ENCODE data around the gene ALDH2.
"Not testable (repeated sequence)": the region's sequence is repeated elsewhere in the genome, so short reads cannot be mapped to it uniquely, and the experiment has no call there.

The ALDH2 gene

DNA sequence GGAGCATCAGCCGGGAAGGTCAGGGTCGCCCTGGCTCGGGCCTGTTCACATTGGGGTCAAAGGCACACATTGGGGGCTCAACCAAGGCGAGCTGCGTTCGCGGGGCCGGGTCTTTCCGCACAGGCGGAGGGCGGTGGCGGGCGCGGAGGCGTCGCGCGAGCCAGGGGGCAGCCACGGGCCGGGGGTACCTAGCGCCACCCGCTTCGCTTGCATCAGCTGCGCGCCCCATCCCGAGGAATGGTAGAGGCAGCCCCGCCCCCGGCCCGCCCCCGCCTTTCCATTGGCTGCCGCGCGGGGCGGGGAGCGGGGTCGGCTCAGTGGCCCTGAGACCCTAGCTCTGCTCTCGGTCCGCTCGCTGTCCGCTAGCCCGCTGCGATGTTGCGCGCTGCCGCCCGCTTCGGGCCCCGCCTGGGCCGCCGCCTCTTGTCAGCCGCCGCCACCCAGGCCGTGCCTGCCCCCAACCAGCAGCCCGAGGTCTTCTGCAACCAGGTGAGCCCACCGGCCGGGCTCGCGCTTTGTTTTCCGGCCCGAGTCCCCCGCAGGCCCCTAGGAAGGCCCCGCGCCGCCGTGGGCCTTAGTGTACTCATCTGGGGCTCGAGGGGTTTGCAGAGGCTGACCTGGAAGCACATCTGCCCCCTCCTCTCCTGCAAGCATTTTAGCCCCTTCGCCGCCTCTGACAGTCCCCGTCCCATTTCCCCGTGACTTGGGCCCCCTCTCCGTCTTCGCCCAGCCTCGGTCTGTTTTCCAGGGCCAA, at the start of gene ALDH2:
ALDH2 (plus strand) TSS at position 326 of the 754 bp plus-strand sequence; CDS start at position 376, 50 bp downstream.
- Histone ChIP-seq H3K27ac (ENCODE audit: low read length) (peak within 1 kb of the TSS; percentile 87), H3K27me3 (ENCODE audit: control insufficient read depth in 1 of 2, insufficient read depth in 2 of 2, low read length in 2 of 2) (no peaks in the 10 kb centered on the region), H3K4me1 (ENCODE audit: control insufficient read depth, insufficient read depth, low read length) (peaks cover 47% of the 10 kb centered on the region), H3K36me3 (ENCODE audit: control insufficient read depth in 2 of 2, insufficient read depth in 2 of 2, low read length in 2 of 2) (no peaks in the 10 kb centered on the region), H3K4me3 (ENCODE audit: low read length in 2 of 2) (peak within 1 kb of the TSS; percentile 76 to 93), H3K9me3 (ENCODE audit: control insufficient read depth in 2 of 2, low read length in 2 of 2) (no peaks in the 10 kb centered on the region), H3K9ac (ENCODE audit: low read length in 2 of 2) (peak within 1 kb of the TSS; percentile 46 to 90)

GRCh38 chr12:111719316-111719715, 47.4 kb upstream of the ALDH2 start:
- H3K27me3 ChIP-seq (ENCODE audit: control insufficient read depth in 1 of 2, insufficient read depth in 2 of 2, low read length in 2 of 2); H3K9me3 ChIP-seq (ENCODE audit: control insufficient read depth in 2 of 2, low read length in 2 of 2); H3K9ac ChIP-seq (ENCODE audit: low read length in 2 of 2); H3K27ac ChIP-seq (ENCODE audit: low read length); H3K4me3 ChIP-seq (ENCODE audit: low read length in 2 of 2): not testable (repeated sequence)
- Histone ChIP-seq H3K36me3 (ENCODE audit: control insufficient read depth in 2 of 2, insufficient read depth in 2 of 2, low read length in 2 of 2) (peaks cover 0 to 11% of the 10 kb centered on the region in 2 donors), H3K4me1 (ENCODE audit: control insufficient read depth, insufficient read depth, low read length) (peaks cover 16% of the 10 kb centered on the region)

- no peaks in the 10 kb centered on the region for H3K27me3 ChIP-seq (ENCODE audit: control insufficient read depth in 1 of 2, insufficient read depth in 2 of 2, low read length in 2 of 2)
- no peak overlapping the region for H3K9ac ChIP-seq (ENCODE audit: low read length in 2 of 2)
- no peaks in the 10 kb centered on the region for H3K9me3 ChIP-seq (ENCODE audit: control insufficient read depth in 2 of 2, low read length in 2 of 2)
- no peak overlapping the region for H3K27ac ChIP-seq (ENCODE audit: low read length)
- H3K4me3 ChIP-seq (ENCODE audit: low read length in 2 of 2) = no peak overlapping the region
- peaks cover 10% of the 10 kb centered on the region for H3K4me1 ChIP-seq (ENCODE audit: control insufficient read depth, insufficient read depth, low read length)
- H3K36me3 ChIP-seq (ENCODE audit: control insufficient read depth in 2 of 2, insufficient read depth in 2 of 2, low read length in 2 of 2) = peaks cover 0 to 11% of the 10 kb centered on the region in 2 donors
Measured at GRCh38 chr12:111720457-111720856, 46.3 kb upstream of the ALDH2 start.

GRCh38 chr12:111723646-111724360, 42.9 kb upstream of the ALDH2 start:
- not testable (repeated sequence) for H3K4me3 ChIP-seq (ENCODE audit: low read length in 2 of 2); H3K9me3 ChIP-seq (ENCODE audit: control insufficient read depth in 2 of 2, low read length in 2 of 2); H3K27ac ChIP-seq (ENCODE audit: low read length); H3K9ac ChIP-seq (ENCODE audit: low read length in 2 of 2); H3K4me1 ChIP-seq (ENCODE audit: control insufficient read depth, insufficient read depth, low read length); H3K27me3 ChIP-seq (ENCODE audit: control insufficient read depth in 1 of 2, insufficient read depth in 2 of 2, low read length in 2 of 2)
- H3K36me3 ChIP-seq (ENCODE audit: control insufficient read depth in 2 of 2, insufficient read depth in 2 of 2, low read length in 2 of 2) = peaks cover 13 to 19% of the 10 kb centered on the region in 2 donors

DNA sequence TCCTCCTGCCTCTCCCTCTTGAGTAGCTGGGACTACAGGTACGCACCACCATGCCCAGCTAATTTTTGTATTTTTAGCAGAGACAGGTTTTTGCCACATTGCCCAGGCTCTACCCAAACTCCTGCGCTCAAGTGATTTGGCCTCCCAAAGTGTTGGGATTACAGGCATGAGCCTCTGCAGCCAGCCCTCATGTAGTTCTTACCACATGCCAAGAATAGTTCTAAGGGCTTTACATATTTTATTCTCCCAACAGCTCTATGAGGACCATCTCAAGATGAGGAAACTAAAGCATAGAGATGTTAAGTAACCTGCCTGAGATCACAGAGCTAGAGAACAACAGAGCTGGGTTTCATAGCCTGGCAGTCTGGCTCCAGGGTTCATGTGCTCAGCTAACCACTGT, 37.9 kb upstream of the ALDH2 start:
- H3K4me3 ChIP-seq (ENCODE audit: low read length in 2 of 2) = no peak overlapping the region
- H3K9ac ChIP-seq (ENCODE audit: low read length in 2 of 2) = no peak overlapping the region
- no peak overlapping the region for H3K27ac ChIP-seq (ENCODE audit: low read length)
- H3K36me3 ChIP-seq (ENCODE audit: control insufficient read depth in 2 of 2, insufficient read depth in 2 of 2, low read length in 2 of 2) = peaks cover 38 to 43% of the 10 kb centered on the region in 2 donors
- H3K9me3 ChIP-seq (ENCODE audit: control insufficient read depth in 2 of 2, low read length in 2 of 2) = no peaks in the 10 kb centered on the region
- H3K4me1 ChIP-seq (ENCODE audit: control insufficient read depth, insufficient read depth, low read length) = no peaks in the 10 kb centered on the region
- no peaks in the 10 kb centered on the region for H3K27me3 ChIP-seq (ENCODE audit: control insufficient read depth in 1 of 2, insufficient read depth in 2 of 2, low read length in 2 of 2)

- Histone ChIP-seq H3K9me3 (ENCODE audit: control insufficient read depth in 2 of 2, low read length in 2 of 2) (no peaks in the 10 kb centered on the region), H3K4me3 (ENCODE audit: low read length in 2 of 2) (no peak overlapping the region), H3K4me1 (ENCODE audit: control insufficient read depth, insufficient read depth, low read length) (no peaks in the 10 kb centered on the region), H3K27me3 (ENCODE audit: control insufficient read depth in 1 of 2, insufficient read depth in 2 of 2, low read length in 2 of 2) (no peaks in the 10 kb centered on the region), H3K36me3 (ENCODE audit: control insufficient read depth in 2 of 2, insufficient read depth in 2 of 2, low read length in 2 of 2) (peaks cover 38 to 48% of the 10 kb centered on the region in 2 donors), H3K9ac (ENCODE audit: low read length in 2 of 2) (no peak overlapping the region), H3K27ac (ENCODE audit: low read length) (no peak overlapping the region)
Measured at GRCh38 chr12:111730420-111730819, 36.3 kb upstream of the ALDH2 start.

GRCh38 chr12:111732786-111733185, 33.9 kb upstream of the ALDH2 start:
- Histone ChIP-seq H3K9me3 (ENCODE audit: control insufficient read depth in 2 of 2, low read length in 2 of 2) (no peaks in the 10 kb centered on the region), H3K4me1 (ENCODE audit: control insufficient read depth, insufficient read depth, low read length) (no peaks in the 10 kb centered on the region), H3K27ac (ENCODE audit: low read length) (no peak overlapping the region), H3K9ac (ENCODE audit: low read length in 2 of 2) (no peak overlapping the region), H3K27me3 (ENCODE audit: control insufficient read depth in 1 of 2, insufficient read depth in 2 of 2, low read length in 2 of 2) (no peaks in the 10 kb centered on the region), H3K4me3 (ENCODE audit: low read length in 2 of 2) (no peak overlapping the region), H3K36me3 (ENCODE audit: control insufficient read depth in 2 of 2, insufficient read depth in 2 of 2, low read length in 2 of 2) (peaks cover 43 to 53% of the 10 kb centered on the region in 2 donors)

DNA sequence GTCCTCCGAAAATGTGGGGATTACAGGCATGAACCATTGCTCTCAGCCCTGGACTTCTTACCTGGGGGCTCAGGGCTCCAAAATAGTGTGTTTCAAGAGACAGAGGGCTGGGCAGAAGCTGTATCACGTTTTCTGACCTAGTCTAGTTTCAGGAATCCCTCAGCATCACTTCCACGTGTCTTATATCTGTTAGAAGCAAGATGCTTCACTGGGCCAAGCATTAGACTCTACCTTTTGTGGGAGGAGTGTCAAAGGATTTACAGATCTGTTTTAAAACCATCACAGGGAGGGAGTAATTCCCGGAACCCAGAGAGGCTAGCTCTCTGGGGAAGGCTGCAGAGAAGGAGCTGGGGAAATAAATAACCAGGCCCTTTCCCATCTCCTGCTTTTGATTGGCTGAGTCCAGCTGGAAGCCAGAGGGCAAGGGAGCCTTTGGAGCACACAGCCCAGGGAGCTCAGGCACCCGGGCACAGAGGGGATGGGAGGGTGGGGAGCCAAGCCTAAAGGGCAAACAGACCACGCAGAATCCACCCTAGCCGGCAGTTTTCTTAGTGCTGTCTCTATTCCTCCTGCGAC, 33.3 kb upstream of the ALDH2 start:
- no peak overlapping the region for H3K4me3 ChIP-seq (ENCODE audit: low read length in 2 of 2)
- H3K27ac ChIP-seq (ENCODE audit: low read length) = no peak overlapping the region
- H3K27me3 ChIP-seq (ENCODE audit: control insufficient read depth in 1 of 2, insufficient read depth in 2 of 2, low read length in 2 of 2) = no peaks in the 10 kb centered on the region
- no peaks in the 10 kb centered on the region for H3K9me3 ChIP-seq (ENCODE audit: control insufficient read depth in 2 of 2, low read length in 2 of 2)
- H3K36me3 ChIP-seq (ENCODE audit: control insufficient read depth in 2 of 2, insufficient read depth in 2 of 2, low read length in 2 of 2) = peaks cover 40 to 50% of the 10 kb centered on the region in 2 donors
- H3K9ac ChIP-seq (ENCODE audit: low read length in 2 of 2) = no peak overlapping the region
- H3K4me1 ChIP-seq (ENCODE audit: control insufficient read depth, insufficient read depth, low read length) = no peaks in the 10 kb centered on the region

GRCh38 chr12:111739524-111739923, 27.2 kb upstream of the ALDH2 start:
- H3K9me3 ChIP-seq (ENCODE audit: control insufficient read depth in 2 of 2, low read length in 2 of 2); H3K9ac ChIP-seq (ENCODE audit: low read length in 2 of 2); H3K27me3 ChIP-seq (ENCODE audit: control insufficient read depth in 1 of 2, insufficient read depth in 2 of 2, low read length in 2 of 2); H3K27ac ChIP-seq (ENCODE audit: low read length); H3K4me3 ChIP-seq (ENCODE audit: low read length in 2 of 2): not testable (repeated sequence)
- peaks cover 11 to 13% of the 10 kb centered on the region in 2 donors for H3K36me3 ChIP-seq (ENCODE audit: control insufficient read depth in 2 of 2, insufficient read depth in 2 of 2, low read length in 2 of 2)
- H3K4me1 ChIP-seq (ENCODE audit: control insufficient read depth, insufficient read depth, low read length) = peaks cover 15% of the 10 kb centered on the region

- Histone ChIP-seq H3K9ac (ENCODE audit: low read length in 2 of 2) (no peak overlapping the region), H3K36me3 (ENCODE audit: control insufficient read depth in 2 of 2, insufficient read depth in 2 of 2, low read length in 2 of 2) (peaks cover 20 to 27% of the 10 kb centered on the region in 2 donors), H3K27me3 (ENCODE audit: control insufficient read depth in 1 of 2, insufficient read depth in 2 of 2, low read length in 2 of 2) (no peaks in the 10 kb centered on the region), H3K27ac (ENCODE audit: low read length) (peak overlapping the region; percentile 18), H3K4me3 (ENCODE audit: low read length in 2 of 2) (no peak overlapping the region), H3K9me3 (ENCODE audit: control insufficient read depth in 2 of 2, low read length in 2 of 2) (no peaks in the 10 kb centered on the region), H3K4me1 (ENCODE audit: control insufficient read depth, insufficient read depth, low read length) (peaks cover 15% of the 10 kb centered on the region)
Measured at GRCh38 chr12:111741235-111741812, 25.4 kb upstream of the ALDH2 start.

Data from stomach smooth muscle (tissue), 2 donors.